KOPT-K1 (cell line): Measurements from ENCODE around the gene FAM219B.
A peak's percentile ranks its signal among the peaks of the same experiment; 100 is the strongest.
"Not testable (repeated sequence)": the region's sequence is repeated elsewhere in the genome, so short reads cannot be mapped to it uniquely, and the experiment has no call there.

Source experiments
- H3K27ac ChIP-seq: fragments of 200-600 bp; sonication (generic); 2 replicates; pipeline ENCODE4 v1.5.1; 2016; ENCODE audit warnings: antibody characterized with exemption, mild to moderate bottlenecking, low read depth, low read length; ENCODE audit not compliant: poor library complexity, severe bottlenecking
- H3K36me3 ChIP-seq: fragments of 200-600 bp; sonication (generic); 2 replicates; pipeline ENCODE4 v1.5.1; 2017; ENCODE audit warnings: antibody characterized with exemption, mild to moderate bottlenecking, low read length, moderate library complexity; ENCODE audit not compliant: insufficient read depth
- H3K9me3 ChIP-seq: fragments of 200-600 bp; sonication (generic); 2 replicates; pipeline ENCODE4 v1.5.1; 2017; ENCODE audit warnings: antibody characterized with exemption, low read length, mild to moderate bottlenecking; ENCODE audit not compliant: insufficient read depth, poor library complexity, severe bottlenecking

FAM219B gene

GRCh38 chr15:74913799-74914198, 7.1 kb upstream of the FAM219B start:
- not testable (repeated sequence) for H3K9me3 ChIP-seq, H3K27ac ChIP-seq
- H3K36me3 ChIP-seq = peaks cover 82% of the 10 kb centered on the region

GRCh38 chr15:74913041-74913440, 6.4 kb upstream of the FAM219B start:
- Histone ChIP-seq H3K9me3 (no peaks in the 10 kb centered on the region), H3K36me3 (peaks cover 74% of the 10 kb centered on the region), H3K27ac (no peak overlapping the region)

- Histone ChIP-seq H3K36me3 (peaks cover 48% of the 10 kb centered on the region), H3K27ac (no peak overlapping the region), H3K9me3 (no peaks in the 10 kb centered on the region)
Measured at GRCh38 chr15:74908635-74909034, 2.0 kb upstream of the FAM219B start.

GRCh38 chr15:74907163-74907870, 666 bp upstream of the FAM219B start:
- Histone ChIP-seq H3K27ac (peak overlapping the region; percentile 73), H3K9me3 (no peaks in the 10 kb centered on the region), H3K36me3 (peaks cover 48% of the 10 kb centered on the region)

- Histone ChIP-seq H3K27ac (peak overlapping the region; percentile 73), H3K9me3 (no peaks in the 10 kb centered on the region), H3K36me3 (peaks cover 47% of the 10 kb centered on the region)
Measured at GRCh38 chr15:74906067-74906449, 593 bp downstream of the FAM219B start.

- Histone ChIP-seq H3K27ac (no peak overlapping the region), H3K36me3 (peaks cover 52% of the 10 kb centered on the region), H3K9me3 (no peaks in the 10 kb centered on the region)
Measured at GRCh38 chr15:74904190-74904805, 2.4 kb downstream of the FAM219B start.

- Histone ChIP-seq H3K9me3 (no peaks in the 10 kb centered on the region), H3K36me3 (peaks cover 58% of the 10 kb centered on the region), H3K27ac (no peak overlapping the region)
Measured at GRCh38 chr15:74903676-74904075, 3.0 kb downstream of the FAM219B start.

GRCh38 chr15:74902295-74903075, 4.2 kb downstream of the FAM219B start:
- peaks cover 69% of the 10 kb centered on the region for H3K36me3 ChIP-seq
- H3K9me3 ChIP-seq = no peaks in the 10 kb centered on the region
- H3K27ac ChIP-seq = no peak overlapping the region

GRCh38 chr15:74901612-74902063, 5.0 kb downstream of the FAM219B start:
- H3K27ac ChIP-seq = no peak overlapping the region
- H3K9me3 ChIP-seq = no peaks in the 10 kb centered on the region
- H3K36me3 ChIP-seq = peaks cover 78% of the 10 kb centered on the region

- Histone ChIP-seq H3K9me3 (no peaks in the 10 kb centered on the region), H3K36me3 (peaks cover 79% of the 10 kb centered on the region), H3K27ac (no peak overlapping the region)
Measured at GRCh38 chr15:74897300-74897701, 9.3 kb downstream of the FAM219B start.

GRCh38 chr15:74896316-74896715, 10.3 kb downstream of the FAM219B start:
- Histone ChIP-seq H3K9me3 (no peaks in the 10 kb centered on the region), H3K36me3 (peaks cover 78% of the 10 kb centered on the region), H3K27ac (no peak overlapping the region)

GRCh38 chr15:74895830-74896229, 10.8 kb downstream of the FAM219B start:
- H3K9me3 ChIP-seq = no peaks in the 10 kb centered on the region
- no peak overlapping the region for H3K27ac ChIP-seq
- H3K36me3 ChIP-seq = peaks cover 74% of the 10 kb centered on the region

- H3K9me3 ChIP-seq, H3K27ac ChIP-seq: not testable (repeated sequence)
- H3K36me3 ChIP-seq = peaks cover 60% of the 10 kb centered on the region; the same call in 1 of the 2 replicates
Measured at GRCh38 chr15:74894383-74894782, 12.3 kb downstream of the FAM219B start.

GRCh38 chr15:74893627-74894026, 13.0 kb downstream of the FAM219B start:
- peaks cover 54% of the 10 kb centered on the region; the same call in 1 of the 2 replicates for H3K36me3 ChIP-seq
- no peak overlapping the region for H3K27ac ChIP-seq
- H3K9me3 ChIP-seq = no peaks in the 10 kb centered on the region

- no peak overlapping the region for H3K27ac ChIP-seq
- peaks cover 48% of the 10 kb centered on the region; the same call in 1 of the 2 replicates for H3K36me3 ChIP-seq
- H3K9me3 ChIP-seq = no peaks in the 10 kb centered on the region
Measured at GRCh38 chr15:74892931-74893330, 13.7 kb downstream of the FAM219B start.
